ENCODE measurements around the gene TBC1D14. TPM values are rescaled to one million over a fixed set of nuclear protein-coding genes. Genes with fewer than 3 reads are reported as not detected.

The TBC1D14 gene
- total RNA-seq, 1 experiment from 2014 or later = 36.3 TPM

DNA sequence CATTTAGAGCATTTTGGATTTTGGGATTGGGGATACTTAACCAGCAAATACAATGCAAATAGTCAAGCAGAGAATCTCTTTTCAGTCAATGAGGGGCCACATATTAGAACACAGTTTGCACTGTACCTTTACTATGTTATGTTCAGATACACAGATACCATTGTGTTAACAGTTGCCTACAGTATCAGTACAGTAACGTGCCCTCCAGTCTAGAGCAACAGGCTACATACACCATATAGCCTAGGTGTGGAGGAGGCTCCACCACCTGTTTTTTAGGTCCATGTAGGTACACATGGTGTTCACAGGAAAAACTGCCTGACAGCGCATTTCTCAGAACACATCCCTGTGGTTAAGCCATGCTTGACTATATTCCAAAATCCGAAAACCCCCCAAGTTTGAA lies 149.2 kb downstream of the TBC1D14 start:
- in situ Hi-C loops (cut with HindIII; ENCODE audit: low pct_unique_long_range_greater_than_20kb, low sequenced_read_pairs) (no loop called here), intact Hi-C loops (cut with micrococcal nuclease; ENCODE audit: unreplicated experiment) (no loop called here)
- H3K36me3 ChIP-seq (ENCODE audit: control insufficient read depth, insufficient read depth, low read length) = peaks cover 11% of the 10 kb centered on the region
- H3K4me1 ChIP-seq (ENCODE audit: control insufficient read depth, insufficient read depth, low read length) = no peaks in the 10 kb centered on the region
- ChIA-PET CTCF (no interaction called here), POLR2A (no interaction called here)
- peak; percentile 44; the same call in 1 of the 2 replicates for ATAC-seq
- DNase-seq (ENCODE audit: low read depth, low spot score) = no peak
- no peaks in the 10 kb centered on the region for H3K27me3 ChIP-seq (ENCODE audit: control insufficient read depth, insufficient read depth, low read length)
- H3K4me3 ChIP-seq (ENCODE audit: low read depth in 2 of 2, low read length in 2 of 2) = no peak overlapping the region
- TF ChIP-seq, protein P1, sequence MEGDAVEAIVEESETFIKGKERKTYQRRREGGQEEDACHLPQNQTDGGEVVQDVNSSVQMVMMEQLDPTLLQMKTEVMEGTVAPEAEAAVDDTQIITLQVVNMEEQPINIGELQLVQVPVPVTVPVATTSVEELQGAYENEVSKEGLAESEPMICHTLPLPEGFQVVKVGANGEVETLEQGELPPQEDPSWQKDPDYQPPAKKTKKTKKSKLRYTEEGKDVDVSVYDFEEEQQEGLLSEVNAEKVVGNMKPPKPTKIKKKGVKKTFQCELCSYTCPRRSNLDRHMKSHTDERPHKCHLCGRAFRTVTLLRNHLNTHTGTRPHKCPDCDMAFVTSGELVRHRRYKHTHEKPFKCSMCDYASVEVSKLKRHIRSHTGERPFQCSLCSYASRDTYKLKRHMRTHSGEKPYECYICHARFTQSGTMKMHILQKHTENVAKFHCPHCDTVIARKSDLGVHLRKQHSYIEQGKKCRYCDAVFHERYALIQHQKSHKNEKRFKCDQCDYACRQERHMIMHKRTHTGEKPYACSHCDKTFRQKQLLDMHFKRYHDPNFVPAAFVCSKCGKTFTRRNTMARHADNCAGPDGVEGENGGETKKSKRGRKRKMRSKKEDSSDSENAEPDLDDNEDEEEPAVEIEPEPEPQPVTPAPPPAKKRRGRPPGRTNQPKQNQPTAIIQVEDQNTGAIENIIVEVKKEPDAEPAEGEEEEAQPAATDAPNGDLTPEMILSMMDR (IDR thresholded peaks at IDR 0.05) = no peak
- TF ChIP-seq SIN3A (IDR thresholded peaks at IDR 0.05; ENCODE audit: borderline replicate concordance, insufficient read depth, low read depth, low read length) = no peak
- BruUV-seq (replicated peaks) = no TSS peak
- no peak overlapping the region for H3K27ac ChIP-seq (ENCODE audit: low read length)
- H3K9me3 ChIP-seq (ENCODE audit: control insufficient read depth, insufficient read depth, low read depth, low read length) = no peaks in the 10 kb centered on the region

DNA sequence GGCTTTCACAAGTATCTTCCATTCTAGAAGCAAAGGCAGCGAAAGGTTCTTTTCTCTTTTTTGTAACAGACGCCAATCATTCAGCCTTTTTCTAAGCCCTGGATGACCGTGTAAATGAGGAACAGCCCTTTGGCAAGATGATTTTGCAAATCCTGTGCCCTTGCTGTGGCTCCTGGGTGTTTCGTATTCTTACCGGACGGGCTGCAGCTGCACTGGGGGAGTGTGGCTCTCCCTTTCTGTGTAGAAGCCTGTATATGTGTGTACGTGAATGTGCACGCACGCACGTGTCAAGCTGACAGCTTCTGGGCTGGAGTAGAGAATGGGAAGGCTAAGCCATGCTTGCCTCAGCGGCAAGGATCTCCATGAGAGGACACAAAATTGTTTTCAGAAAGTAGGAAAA lies 150.0 kb downstream of the TBC1D14 start:
- Histone ChIP-seq H3K4me1 (ENCODE audit: control insufficient read depth, insufficient read depth, low read length) (no peaks in the 10 kb centered on the region), H3K9me3 (ENCODE audit: control insufficient read depth, insufficient read depth, low read depth, low read length) (no peaks in the 10 kb centered on the region), H3K27ac (ENCODE audit: low read length) (no peak overlapping the region), H3K36me3 (ENCODE audit: control insufficient read depth, insufficient read depth, low read length) (peaks cover 11% of the 10 kb centered on the region), H3K27me3 (ENCODE audit: control insufficient read depth, insufficient read depth, low read length) (no peaks in the 10 kb centered on the region), H3K4me3 (ENCODE audit: low read depth in 2 of 2, low read length in 2 of 2) (no peak overlapping the region)
- intact Hi-C loops (cut with micrococcal nuclease; ENCODE audit: unreplicated experiment) = no loop called here
- in situ Hi-C loops (cut with HindIII; ENCODE audit: low pct_unique_long_range_greater_than_20kb, low sequenced_read_pairs) = no loop called here
- POLR2A ChIA-PET = no interaction called here
- CTCF ChIA-PET = no interaction called here
- TF ChIP-seq SIN3A (IDR thresholded peaks at IDR 0.05; ENCODE audit: borderline replicate concordance, insufficient read depth, low read depth, low read length) (no peak), POLR2AphosphoS5 (IDR thresholded peaks at IDR 0.05; ENCODE audit: low read depth, low read length) (peak; percentile 1; the same call in 1 of the 2 replicates)
- no TSS peak for BruUV-seq (replicated peaks)
- DNase-seq (ENCODE audit: low read depth, low spot score) = no peak
- no peak for ATAC-seq

DNA sequence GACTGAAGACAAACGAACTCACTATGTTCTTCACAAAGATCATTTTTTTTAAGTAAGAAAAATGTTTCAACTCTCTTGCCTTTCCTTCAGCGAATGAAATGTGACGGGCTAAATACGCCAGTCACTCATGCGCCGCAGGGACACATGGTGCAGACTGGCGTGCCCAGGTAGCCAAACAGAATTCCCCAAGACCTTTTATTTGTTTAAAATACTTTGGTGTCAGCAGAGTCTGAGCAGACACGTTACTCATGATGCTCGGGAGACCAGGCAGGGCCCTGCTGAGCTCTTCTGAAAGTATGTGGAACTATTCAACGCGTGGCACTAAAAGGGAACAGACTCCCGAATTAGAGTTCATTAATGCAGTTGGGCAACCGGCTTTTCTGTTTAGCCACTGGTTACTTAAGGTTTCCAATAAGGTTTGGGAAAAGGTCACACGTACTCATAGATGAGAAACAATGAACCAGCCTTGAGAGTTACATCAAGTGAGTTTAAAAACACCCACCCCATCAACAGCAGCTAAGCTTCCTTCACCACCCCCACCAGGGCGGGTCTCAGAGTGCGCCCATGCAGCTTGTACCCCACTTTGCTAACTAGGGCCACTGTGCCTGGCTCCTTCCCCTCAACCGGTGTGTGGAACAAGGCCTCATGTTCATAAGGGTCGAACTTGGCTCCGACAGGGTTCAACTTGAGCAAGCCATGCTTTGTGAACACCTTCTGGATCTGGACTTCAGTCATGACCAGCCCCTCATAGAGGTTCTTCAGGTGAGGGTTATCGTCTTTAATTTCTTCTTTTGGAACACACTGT lies 150.9 kb downstream of the TBC1D14 start:
- in situ Hi-C loops (cut with HindIII; ENCODE audit: low pct_unique_long_range_greater_than_20kb, low sequenced_read_pairs) = no loop called here

More for the DNA sequence above, 150.9 kb downstream of the TBC1D14 start:
- ChIA-PET POLR2A (no interaction called here), CTCF (no interaction called here)
- Histone ChIP-seq H3K27ac (ENCODE audit: low read length) (no peak overlapping the region), H3K4me1 (ENCODE audit: control insufficient read depth, insufficient read depth, low read length) (no peaks in the 10 kb centered on the region), H3K27me3 (ENCODE audit: control insufficient read depth, insufficient read depth, low read length) (no peaks in the 10 kb centered on the region), H3K4me3 (ENCODE audit: low read depth in 2 of 2, low read length in 2 of 2) (no peak overlapping the region), H3K36me3 (ENCODE audit: control insufficient read depth, insufficient read depth, low read length) (peaks cover 11% of the 10 kb centered on the region), H3K9me3 (ENCODE audit: control insufficient read depth, insufficient read depth, low read depth, low read length) (no peaks in the 10 kb centered on the region)
- ATAC-seq (no peak), DNase-seq (ENCODE audit: low read depth, low spot score) (no peak)
- TF ChIP-seq, protein P2, sequence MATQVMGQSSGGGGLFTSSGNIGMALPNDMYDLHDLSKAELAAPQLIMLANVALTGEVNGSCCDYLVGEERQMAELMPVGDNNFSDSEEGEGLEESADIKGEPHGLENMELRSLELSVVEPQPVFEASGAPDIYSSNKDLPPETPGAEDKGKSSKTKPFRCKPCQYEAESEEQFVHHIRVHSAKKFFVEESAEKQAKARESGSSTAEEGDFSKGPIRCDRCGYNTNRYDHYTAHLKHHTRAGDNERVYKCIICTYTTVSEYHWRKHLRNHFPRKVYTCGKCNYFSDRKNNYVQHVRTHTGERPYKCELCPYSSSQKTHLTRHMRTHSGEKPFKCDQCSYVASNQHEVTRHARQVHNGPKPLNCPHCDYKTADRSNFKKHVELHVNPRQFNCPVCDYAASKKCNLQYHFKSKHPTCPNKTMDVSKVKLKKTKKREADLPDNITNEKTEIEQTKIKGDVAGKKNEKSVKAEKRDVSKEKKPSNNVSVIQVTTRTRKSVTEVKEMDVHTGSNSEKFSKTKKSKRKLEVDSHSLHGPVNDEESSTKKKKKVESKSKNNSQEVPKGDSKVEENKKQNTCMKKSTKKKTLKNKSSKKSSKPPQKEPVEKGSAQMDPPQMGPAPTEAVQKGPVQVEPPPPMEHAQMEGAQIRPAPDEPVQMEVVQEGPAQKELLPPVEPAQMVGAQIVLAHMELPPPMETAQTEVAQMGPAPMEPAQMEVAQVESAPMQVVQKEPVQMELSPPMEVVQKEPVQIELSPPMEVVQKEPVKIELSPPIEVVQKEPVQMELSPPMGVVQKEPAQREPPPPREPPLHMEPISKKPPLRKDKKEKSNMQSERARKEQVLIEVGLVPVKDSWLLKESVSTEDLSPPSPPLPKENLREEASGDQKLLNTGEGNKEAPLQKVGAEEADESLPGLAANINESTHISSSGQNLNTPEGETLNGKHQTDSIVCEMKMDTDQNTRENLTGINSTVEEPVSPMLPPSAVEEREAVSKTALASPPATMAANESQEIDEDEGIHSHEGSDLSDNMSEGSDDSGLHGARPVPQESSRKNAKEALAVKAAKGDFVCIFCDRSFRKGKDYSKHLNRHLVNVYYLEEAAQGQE (IDR thresholded peaks at IDR 0.05; ENCODE audit: insufficient read depth in 1 of 2, low read depth in 2 of 2, low read length in 1 of 2) = no peak
- TF ChIP-seq POLR2AphosphoS5 (IDR thresholded peaks at IDR 0.05; ENCODE audit: low read depth, low read length) (no peak), SIN3A (IDR thresholded peaks at IDR 0.05; ENCODE audit: borderline replicate concordance, insufficient read depth, low read depth, low read length) (no peak)
- TF ChIP-seq, protein P1 (IDR thresholded peaks at IDR 0.05) = no peak
- intact Hi-C loops (cut with micrococcal nuclease; ENCODE audit: unreplicated experiment) = no loop called here
- TSS peak; percentile 12 for BruUV-seq (replicated peaks)
